NCI-H460 (cell line): ENCODE measurements around the gene KDR. TPM values are rescaled to one million over a fixed set of nuclear protein-coding genes. Genes with fewer than 3 reads are reported as not detected.

Source experiments
- DNase-seq: peaks from one replicate; pipeline ENCODE4 v3.0.0-alpha.2; 2016; ENCODE audit warnings: low read depth; ENCODE audit errors: extremely low read depth
- small RNA-seq, 2 experiments: library from RNA; depleted of rRNA; stranded (forward); fragments of <200 nt; gene quantifications; one replicate each; pipeline ENCODE3, GENCODE V24; 2014
- total RNA-seq: library from RNA; depleted of rRNA; stranded (reverse); fragments of >200 nt; shearing (Covaris generic); gene quantifications from 2 replicates; pipeline ENCODE4 v1.2.3, GENCODE V29; 2014; rRNA removed

KDR gene
- total RNA-seq, 1 experiment from 2014 or later = 0.10 TPM

DNA sequence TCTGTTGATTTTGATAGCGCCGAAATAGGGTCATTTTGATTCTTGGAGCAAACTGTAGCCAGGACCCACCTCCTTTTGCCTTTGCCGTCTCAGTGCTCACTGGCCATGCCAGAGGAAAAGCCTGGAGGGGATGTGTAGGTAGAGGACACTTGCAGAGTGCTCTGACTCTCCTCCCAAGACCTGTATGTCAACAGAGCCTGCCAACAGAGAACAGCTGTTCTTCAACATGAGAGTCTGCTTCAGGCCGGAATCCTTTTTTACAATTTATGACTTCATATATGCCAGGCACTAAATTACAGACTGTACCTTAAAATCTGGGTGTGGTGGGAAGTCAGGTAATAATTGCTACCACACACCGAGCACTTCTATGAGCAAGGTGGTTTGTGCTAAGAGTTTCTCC lies 94.2 kb downstream of the KDR start:
- no peak for DNase-seq

DNA sequence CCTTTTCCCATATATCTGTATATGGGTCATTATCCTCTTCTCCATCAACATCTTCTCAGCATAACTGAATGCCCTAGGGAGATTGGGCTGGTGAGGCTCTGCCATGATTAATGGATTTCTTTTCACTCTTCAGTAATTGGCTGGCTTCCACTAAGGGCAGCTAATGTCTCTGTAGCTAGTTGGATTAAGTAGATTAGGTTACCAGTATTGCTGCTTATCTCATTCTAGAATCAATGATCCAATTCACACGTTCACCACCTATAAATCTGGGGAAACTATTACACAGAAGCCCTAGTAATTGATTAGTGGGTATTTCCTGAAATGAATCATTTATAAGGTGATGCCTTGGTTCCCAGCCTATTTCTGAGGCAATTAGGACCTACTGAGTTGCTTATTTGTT lies 94.8 kb downstream of the KDR start:
- DNase-seq = no peak

DNA sequence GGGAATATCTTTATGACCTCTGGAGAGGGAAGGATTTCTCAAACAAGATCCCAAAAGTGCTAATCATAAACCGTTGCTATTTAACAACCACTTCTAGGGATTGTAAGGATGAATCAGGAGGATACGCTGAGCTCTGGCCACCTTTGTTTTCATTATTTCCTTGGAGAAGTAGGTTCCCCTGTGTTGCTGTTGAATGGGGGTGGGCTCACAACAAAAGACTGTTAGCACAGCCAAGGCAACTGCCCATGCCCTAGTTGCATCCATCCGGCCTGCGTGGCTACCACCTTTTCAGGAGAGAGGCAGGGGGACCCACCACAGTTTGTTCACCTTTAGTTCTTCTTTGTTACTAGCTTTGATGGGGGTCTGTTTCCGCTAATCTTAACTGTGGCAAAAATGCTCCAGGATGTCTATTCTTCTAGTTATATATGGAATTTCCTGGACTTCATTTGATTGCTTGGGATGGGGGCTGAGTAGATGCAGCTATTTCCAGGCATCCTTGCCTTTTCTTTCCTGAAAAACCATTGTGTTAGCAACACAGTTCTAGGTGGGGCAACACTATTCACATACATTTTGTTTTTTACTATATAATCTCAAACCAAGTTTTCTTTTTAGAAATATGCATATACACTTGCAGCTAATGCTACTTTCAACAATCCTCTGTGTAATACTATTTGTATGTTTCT lies 95.4 kb downstream of the KDR start:
- no peak for DNase-seq

DNA sequence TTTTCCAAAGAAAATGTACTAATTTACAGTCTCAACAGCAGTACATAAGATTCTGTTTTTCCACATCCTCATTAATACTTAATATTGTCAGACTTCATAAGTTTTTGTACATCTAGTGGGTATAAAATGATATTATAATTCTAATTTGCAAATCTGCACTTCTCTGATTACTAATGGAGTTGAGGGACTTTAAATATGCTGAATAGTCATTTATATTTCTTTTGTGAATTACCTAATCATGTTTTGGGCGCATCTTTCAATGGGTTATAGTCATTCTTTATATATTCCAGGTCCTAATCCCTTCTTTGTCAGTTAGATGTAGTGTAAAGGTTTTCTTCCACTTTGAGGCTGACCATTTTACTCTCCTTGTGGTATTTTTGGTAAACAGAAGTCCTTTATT lies 96.1 kb downstream of the KDR start:
- DNase-seq = no peak

Small RNA genes lying within 50 kb of the gene (small RNA-seq; reads per million reads assigned to genes)
- gene RN7SL424P (0 to 1.4 reads per million in 2 experiments), gene RNU6-410P (0 reads per million in 2 experiments)

Other genes starting within 250 kb of the KDR start
- gene SRD5A3, start 220.6 kb upstream of the KDR start, total RNA-seq = 14.3 and 16.5 TPM in 2 replicates